H4 (cell line): ENCODE measurements around the gene DLG2. TPM values are rescaled to one million over a fixed set of nuclear protein-coding genes. Genes with fewer than 3 reads are reported as not detected.

ENCODE experiments used
- DNase-seq: peaks from one replicate; pipeline ENCODE4 v3.0.0-alpha.2; 2015; ENCODE audit warnings: low spot score
- total RNA-seq: library from RNA; depleted of rRNA; stranded (reverse); fragments of >200 nt; shearing (Covaris generic); gene quantifications from 2 replicates; pipeline ENCODE4 v1.2.3, GENCODE V29; 2014

The DLG2 gene
- total RNA-seq, 1 experiment from 2014 or later = 2.6 TPM

DNA sequence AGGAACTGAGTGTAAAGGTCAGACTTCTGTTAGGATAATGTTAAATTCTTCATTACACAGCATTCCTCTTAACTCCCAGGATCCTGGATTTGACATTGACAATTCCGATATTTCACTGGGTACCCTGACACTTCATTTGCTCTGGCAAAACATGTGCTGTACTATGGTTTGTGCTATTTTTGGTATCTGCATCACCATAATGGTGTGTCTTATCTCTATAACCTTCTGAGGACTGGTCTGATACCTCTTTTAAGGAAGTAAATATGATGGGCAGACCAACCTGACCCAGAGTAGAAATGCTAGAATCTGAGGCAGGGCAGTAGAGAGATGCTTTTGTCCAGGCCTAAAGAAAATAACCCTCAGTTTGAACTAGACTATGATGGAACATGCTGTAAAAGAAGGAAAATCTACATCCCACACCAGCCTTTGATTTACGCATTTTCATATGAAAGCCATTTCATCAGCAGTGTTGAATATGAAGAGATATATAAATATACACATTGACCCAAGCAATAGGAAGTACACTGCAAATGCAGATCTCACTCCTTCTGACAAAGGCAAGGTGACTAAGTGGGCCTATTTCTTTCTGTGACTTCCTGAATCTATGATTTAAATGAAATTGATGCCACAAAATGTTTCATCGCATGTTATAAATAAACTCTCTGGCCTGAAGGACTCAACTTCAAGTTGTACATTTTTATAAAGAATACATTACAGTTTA, 966.7 kb downstream of the DLG2 start:
- no peak for DNase-seq

DNA sequence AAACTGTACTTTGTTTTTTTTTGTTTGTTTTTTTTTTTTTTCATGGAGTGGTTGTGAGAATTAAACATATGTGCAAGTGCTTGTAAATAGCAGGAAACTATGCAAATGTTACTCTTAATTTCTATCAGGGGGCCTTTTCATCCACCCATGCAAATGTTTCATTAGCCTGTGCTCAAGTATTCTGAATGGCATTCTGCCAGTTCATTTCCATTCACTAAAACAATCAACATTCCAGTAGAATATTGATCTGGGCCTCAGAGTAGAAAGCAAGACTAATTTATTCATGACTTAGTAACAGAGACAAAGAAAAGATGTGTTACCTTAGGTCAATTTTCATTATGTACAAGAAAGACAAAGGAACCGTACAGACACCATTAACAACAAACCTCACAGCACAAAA, 971.4 kb downstream of the DLG2 start:
- no peak for DNase-seq

DNA sequence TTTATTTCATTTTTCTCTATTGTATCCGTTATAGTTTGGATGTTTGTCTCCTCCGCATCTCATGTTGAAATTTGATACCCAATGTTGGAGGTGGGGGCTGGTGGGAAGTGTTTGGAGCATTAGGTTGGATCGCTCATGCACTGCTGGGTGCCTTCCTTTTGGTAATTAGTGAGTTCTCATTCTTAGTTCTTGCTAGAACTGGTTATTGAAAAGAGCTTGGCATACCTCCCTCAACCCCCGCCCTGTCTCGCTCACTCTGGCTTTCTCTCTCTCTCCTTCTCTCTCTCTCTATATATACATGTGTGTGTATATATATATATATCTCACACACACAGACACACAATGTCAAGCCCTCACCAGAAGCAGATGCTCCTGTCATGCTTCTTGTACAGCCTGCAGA, 978.7 kb downstream of the DLG2 start:
- DNase-seq = no peak

DNA sequence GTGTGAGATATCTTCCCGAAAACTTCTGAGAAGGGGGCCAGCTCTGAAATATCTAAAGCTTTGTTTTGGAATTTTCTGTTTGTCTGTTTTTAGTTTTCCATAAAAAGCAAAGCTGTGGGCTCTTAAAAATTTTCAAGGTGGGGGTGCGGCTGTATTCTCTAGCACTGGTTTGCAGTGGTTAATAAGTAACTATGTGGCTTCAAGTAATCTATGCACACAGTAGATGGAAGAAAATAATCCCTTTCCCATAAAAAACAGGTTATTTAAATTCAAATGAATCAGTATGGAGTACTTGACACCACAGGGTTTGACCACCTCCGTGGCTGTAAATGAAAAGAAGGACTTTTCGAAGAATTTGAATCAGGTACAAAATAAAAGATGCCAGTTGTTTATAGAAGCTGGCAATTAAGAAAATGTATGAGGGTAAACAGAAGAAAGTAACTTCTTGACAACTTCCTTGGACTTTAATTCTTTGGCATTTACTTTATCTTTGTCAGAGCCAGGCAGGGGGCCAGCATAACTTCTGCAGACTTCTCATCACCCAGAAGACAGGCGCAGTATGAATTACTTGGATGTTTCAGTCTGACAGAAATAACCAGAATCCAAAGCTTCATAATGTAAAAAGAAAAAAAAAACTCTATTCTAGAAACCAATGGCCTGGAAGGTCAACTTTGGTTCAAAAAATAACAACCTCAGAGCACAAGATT, 981.0 kb downstream of the DLG2 start:
- no peak for DNase-seq

DNA sequence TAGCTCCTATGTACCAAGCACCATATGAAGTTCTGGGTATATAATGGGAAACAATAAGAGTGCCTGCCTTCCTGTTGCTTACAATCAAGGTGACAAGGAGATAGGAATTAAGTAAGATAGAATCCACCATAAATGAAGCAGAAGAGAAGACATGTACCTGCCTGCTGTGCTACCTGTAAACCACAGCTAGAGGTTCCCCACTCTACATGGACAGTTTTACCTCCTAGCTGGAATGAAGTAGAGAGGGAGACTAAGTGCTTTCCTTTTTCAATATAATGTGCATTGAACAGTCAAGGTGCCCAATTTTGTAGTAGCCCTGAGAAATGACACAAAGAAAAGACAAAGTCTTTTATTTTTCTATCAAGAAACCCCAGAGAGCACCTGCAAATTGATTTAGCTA, 984.6 kb downstream of the DLG2 start:
- DNase-seq = no peak

DNA sequence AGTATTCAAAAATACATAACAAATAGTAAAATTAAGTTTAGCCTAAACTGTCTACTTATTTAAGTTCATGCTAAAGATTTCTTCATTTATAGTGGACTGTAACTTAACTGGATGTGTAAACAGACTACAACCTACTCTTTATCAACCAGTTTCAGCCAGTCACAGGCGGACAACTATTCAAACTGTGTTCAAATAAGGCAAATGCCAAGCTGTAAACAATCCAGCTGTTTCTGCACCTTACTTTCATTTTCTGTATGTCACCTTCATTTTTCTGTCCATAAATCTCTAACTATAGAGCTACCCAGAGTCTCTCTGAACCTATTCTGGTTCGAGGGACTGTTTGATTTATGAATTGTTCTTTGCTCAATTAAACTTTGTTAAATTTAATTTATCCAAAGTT, 992.8 kb downstream of the DLG2 start:
- peak; percentile 30 for DNase-seq

DNA sequence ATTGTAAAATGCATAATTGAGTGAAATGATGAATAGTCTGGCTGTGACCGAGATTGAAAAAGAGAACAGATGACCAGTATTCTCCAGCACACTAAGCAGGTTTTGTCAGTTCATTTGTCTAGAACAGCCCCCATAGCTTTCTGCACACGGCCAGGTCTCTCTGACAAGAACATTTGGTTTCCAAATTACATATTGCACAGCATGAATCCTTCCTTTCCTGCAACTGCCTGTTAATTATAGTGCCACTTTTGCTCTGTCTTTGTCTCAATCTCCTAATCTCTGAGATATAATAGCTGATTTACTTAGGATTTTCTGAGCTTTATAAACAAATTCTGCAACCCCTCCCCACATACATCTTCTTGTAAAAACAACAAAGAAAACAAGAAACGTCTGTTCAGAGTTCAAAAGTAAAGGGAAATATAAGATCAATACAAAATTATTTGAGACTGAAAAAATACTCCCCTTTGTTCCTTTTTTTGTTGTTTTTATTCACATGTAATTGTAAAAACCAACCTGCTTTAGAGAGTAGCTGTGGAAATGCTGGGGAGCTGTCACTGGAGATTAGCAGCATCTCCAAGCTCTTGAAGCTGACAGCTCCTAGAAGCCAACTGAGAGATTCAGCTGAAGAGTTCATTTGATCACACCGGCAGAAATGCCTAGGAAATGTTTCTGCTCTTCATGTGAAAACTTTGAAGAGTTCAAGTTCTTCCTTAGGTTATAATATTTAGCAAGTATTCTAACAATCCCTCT, 998.1 kb downstream of the DLG2 start:
- DNase-seq = no peak

DNA sequence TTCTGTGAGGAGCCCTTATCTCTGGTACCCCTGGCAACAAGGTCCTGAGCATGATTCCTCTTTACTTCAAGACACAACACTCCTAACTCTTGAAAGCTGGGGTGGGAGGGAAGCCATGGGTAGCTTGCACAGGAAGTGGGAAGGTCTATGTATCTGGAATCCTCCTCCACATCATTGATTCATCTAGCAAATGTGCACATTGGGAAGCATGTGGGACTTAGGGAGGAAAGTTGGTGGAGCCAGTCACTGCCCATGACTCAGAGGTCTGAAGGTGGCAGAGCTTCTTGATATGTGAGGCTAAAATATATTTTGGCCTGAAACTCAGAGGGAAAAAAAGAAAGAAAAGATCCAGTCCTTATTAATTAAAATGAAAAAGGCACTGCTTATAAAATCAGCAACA, 1000.9 kb downstream of the DLG2 start:
- no peak for DNase-seq

DNA sequence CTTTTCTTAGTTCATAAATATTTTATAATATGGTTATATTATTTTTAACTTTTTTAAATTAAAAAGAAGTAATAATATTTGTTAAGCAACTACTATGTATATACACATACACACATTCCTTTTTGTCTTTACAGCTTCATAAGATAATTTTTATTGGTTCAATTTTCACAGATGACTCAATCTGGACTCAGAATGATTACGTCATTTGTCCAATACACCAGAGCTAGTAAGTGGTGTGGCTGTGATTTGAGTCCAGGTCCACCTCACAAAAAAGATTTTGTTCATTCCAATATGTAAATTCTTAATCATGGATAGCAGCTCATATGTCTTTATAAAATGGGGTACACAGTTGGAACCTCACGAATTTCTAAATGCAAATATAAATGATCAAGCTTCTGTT, 1014.5 kb downstream of the DLG2 start:
- no peak for DNase-seq

DNA sequence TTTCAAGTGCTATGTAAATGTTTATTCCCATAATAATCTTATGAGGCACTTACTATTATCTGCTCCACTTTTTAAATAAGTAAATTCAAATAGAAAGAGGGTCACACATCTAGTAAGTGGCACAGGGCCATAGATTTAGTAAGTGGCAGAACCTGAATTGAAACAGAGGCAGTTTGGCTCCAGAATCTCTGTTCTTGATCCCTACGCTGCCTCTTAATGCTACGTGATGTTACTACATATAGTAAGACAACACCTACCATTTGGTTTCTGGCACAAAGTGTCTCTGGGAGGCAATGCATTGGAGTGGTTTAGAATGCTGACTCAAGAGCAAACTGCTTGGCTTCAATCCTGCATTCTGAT, 1018.3 kb downstream of the DLG2 start:
- DNase-seq = no peak

DNA sequence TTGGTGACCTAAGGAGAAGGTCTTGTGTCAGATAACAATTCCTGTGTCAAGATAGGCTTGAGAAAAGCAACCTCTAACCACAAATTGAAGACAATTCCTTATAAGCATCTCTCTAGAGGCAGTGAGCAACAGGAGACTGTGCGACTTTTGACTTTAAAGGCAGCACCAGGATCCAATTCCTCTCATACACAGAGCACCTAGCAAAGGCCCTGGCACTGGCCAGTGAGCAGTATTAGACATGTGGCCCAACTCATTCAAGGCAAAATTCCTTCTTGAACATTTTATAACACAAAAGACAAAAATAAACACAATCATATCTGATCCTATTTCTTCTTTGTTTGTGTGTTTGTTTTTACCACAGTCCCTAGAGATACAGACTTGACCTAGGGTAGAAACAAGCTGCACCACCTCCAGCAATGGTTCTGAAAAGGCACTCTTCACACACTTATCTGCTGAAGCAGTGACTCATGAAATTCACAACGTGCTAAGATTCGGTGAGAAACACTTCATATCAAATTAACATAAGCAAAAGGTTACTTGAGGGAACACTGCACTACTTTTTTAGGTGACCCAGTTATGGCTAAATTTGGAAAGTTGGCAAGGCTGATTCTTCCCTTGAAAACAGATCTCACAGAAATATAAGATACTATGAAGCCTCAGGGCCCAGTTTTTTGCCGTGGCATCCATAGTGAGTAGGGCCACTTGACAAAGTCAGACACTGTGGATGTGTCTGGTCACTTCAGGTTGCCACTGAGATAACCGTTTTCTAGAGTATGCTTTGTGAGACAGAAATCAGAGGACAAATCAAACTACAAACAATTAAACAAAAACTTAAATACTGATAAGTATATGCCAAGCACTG, 1018.9 kb downstream of the DLG2 start:
- no peak for DNase-seq

DNA sequence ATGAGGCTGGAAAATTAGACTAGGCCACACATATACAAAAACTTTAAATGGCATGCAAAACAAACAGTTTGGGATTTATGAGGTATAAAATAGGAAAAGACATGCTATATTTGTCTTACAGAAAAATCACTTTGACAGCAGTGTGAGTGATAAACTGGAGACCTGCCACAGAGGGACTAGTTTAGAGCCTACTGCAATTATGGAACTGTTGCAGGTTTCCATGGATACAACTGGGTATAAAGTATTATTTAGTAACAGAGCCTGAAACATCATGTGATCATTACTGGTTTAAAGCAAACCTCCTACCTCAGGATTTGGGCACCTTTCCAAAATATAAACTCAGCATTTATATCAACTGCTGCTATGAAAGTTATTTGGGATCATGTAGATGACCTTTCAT, 1032.5 kb downstream of the DLG2 start:
- DNase-seq = peak; percentile 4

DNA sequence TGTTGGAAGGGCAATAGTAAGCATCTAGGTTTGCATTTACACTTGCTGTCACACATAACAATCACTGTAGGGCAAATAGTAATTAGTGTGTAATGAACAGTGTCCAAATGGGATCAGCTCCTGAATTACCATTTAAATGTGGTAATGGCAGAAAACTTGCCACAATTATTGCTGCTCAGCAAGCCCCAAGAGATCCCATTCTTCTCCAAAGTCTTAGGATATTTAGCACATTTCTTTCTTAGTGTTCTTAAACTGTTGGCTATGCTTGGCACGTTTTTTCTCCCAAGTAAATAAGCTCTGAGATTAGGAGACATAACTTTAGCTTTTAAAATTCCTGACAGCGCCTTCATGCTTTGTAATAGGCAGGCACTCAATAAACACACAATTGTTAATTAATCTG, 1037.0 kb downstream of the DLG2 start:
- DNase-seq = no peak

DNA sequence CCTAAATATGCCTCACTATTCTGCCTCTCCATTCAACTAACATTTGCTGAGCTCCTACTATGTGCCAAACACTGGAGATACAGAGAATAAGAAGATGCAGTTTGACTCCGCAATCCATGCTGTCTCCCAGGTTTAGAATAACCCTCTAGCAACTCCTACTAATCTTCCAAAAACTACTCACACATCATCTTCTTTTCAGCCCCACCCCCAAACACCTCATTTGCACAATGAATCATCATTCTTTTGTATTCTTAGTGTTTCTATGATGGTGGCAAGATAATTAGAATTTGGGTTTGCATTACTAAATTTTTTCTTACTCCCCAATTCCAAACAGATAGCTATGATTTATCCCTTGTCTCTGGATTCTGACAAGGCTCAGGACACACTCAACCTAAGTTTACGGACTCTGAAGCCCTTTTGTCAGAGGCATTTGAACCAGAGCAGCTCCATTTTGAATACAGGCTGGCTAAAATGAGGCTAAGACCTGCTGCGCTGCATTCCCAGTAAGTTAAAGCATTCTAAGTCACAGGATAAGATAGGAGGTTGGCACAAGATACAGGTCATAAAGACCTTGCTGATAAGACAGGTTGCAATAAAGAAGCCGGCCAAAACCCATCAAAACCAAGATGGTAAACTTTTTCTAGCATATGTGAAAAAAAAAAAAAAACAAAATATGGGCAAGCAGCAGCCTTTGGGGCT, 1038.9 kb downstream of the DLG2 start:
- DNase-seq = no peak

DNA sequence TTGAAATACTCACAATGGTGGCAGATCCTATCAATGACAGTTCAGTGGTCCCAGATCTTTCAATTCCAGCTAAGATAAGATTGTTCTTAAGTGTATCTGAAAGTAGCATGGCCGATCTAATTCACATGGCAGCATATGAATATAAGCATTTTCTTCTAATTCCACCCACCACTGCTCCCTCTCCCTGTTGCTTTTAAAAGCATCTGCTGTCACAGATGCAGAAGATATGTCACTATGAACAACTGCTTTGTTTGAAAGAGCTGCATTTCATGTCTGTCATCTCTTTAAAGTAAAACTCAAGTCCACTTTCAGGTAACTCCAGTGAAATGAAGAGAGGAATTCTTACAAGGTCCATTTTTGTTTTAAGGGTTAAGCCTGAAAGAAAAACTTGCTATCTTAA, 1044.0 kb downstream of the DLG2 start:
- DNase-seq = no peak

DNA sequence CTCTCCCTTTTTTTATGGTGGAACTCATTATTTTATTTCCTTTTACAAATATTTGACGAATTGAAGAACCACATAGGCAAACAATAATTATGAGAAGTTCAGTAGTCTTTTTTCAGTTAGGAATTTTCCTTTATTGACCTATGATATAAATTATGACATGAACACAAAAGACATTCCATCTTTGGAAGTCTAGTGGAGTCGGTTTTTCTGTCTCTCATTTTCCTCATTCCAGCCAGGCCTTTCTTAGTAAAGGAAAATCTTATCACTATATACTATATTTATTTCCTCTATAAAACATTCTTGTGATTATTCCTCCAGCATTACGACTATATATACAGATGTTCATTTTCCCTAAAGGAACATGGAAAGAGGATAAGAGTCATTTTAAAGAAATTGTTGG, 1046.1 kb downstream of the DLG2 start:
- DNase-seq = no peak

DNA sequence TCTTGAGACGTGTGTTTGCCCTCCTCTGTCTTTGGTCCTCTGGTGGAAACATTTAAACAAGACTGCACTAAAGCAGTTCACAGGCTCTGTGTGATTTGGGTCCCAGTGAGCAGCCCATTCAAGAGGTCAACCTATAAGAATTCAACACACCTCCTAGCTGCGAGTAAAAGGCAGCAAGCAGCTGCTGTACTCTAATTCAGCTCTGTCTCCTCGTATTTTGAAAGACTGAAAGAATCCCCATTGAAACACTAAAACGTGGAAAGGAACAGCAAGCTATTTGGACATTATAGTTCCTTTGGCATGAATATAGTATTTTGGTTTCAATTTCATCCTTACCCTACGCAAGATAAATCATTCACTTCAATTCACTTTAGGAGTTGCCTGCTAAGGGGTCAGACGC, 1046.7 kb downstream of the DLG2 start:
- no peak for DNase-seq

DNA sequence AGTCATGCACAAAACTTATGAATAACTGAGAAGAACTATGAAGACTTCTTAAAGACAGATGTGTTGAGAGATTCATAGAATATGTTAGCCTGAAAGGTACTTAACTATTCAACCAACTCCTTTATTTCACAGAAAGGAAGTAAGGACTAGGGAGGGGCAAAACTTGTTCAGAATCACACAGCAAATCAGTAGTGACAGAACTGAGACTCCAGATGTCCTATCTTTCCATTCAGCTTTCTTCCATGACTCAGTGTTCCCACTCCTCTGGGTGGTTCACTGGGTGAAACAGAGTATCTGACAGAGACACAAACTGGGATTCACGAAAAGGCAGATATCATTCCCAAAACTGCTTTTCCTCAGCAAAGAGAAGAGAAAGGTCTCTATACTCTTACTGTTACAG, 1053.3 kb downstream of the DLG2 start:
- no peak for DNase-seq

DNA sequence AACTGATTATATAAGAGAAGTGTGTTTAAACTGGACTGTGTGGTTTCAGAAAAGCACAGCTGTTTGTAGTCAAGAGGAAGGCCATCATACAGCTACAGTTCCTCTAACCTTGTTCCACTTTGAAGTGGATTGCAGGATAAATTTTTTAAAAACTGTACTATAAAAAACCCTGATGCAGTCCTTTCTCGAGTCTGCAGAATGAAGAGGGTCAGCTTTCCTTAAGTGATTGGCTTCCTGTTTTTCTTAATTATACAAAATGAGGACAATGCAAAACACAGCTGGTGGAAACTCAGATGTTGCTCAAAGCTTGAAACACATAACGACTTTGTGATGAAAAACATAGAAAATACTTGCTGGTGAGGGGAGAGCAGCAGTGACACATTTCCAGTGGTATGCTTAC, 1060.5 kb downstream of the DLG2 start:
- no peak for DNase-seq

DNA sequence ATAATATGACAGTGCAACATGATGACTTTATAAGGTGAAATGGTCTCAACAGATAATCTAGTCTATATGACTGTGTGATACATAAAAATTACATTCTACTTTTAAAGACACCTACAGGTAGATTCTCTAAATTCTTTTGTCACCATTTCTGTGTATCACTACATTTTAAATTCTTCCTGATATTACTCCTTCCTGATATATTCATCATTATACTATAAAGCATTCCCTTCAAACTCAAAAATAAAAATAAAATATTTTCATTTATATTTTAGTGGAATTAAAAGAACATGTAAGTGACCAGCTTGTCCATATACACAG, 1062.3 kb downstream of the DLG2 start:
- no peak for DNase-seq

DNA sequence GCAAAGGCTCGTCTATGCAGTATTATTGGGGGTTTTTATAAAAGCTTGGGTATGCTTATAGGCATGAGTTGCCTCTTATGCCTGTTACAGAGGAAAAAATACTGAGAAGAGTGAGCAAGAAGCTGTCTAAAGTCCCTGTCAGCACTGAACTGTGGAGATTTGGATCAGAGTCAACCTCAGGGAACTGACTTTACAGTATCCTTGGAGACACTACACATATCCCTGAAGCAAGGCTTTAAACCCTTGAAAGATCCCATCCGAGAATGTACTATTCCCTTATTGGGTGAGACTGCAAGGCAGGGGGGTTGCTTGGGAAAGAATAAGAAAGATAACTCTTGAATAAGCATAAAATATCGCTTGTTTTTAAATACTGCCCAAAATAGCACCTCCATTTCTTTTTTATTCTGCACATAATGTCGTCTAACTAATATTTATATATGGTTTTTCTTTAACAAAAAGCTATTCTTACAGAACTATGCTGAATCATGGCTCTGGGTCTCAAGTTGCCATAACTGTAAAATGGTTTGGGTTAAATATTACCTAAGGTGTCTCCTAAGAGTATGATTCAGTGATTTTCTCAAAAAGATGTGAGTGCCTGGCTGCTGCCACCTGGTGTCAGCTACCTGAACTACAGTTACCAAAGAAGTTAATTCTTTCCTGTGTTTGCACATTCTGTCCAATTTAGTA, 1062.8 kb downstream of the DLG2 start:
- DNase-seq = peak; percentile 41
